ENCODE results near the gene VAMP7.
"Not testable (repeated sequence)": the region's sequence is repeated elsewhere in the genome, so short reads cannot be mapped to it uniquely, and the experiment has no call there.

Gene VAMP7

GRCh38 chrX:155959018-155959587 is 78.0 kb downstream of the VAMP7 start:
- peak overlapping the region; percentile 63 for H3K9ac ChIP-seq (ENCODE audit: low read depth, low read length)
- H3K4me1 ChIP-seq (ENCODE audit: control insufficient read depth, insufficient read depth, low read length): peaks cover 11% of the 10 kb centered on the region
- peak overlapping the region; percentile 57 for H3K4me3 ChIP-seq (ENCODE audit: low read depth, low read length)
- no peaks in the 10 kb centered on the region for H3K36me3 ChIP-seq (ENCODE audit: control insufficient read depth, insufficient read depth, low read length)
- peaks cover 41% of the 10 kb centered on the region for H3K9me3 ChIP-seq (ENCODE audit: control insufficient read depth, insufficient read depth, low read length)
- H3K27me3 ChIP-seq (ENCODE audit: control insufficient read depth, insufficient read depth, low read length): no peaks in the 10 kb centered on the region
- peak overlapping the region; percentile 8 for H3K27ac ChIP-seq (ENCODE audit: low read depth, low read length)

- H3K9ac ChIP-seq (ENCODE audit: low read depth, low read length): no peak overlapping the region
- no peak overlapping the region for H3K27ac ChIP-seq (ENCODE audit: low read depth, low read length)
- no peaks in the 10 kb centered on the region for H3K27me3 ChIP-seq (ENCODE audit: control insufficient read depth, insufficient read depth, low read length)
- H3K9me3 ChIP-seq (ENCODE audit: control insufficient read depth, insufficient read depth, low read length): peaks cover 48% of the 10 kb centered on the region
- H3K4me1 ChIP-seq (ENCODE audit: control insufficient read depth, insufficient read depth, low read length): peaks cover 11% of the 10 kb centered on the region
- H3K4me3 ChIP-seq (ENCODE audit: low read depth, low read length): no peak overlapping the region
- no peaks in the 10 kb centered on the region for H3K36me3 ChIP-seq (ENCODE audit: control insufficient read depth, insufficient read depth, low read length)
These were observed 81.8 kb downstream of the VAMP7 start for GRCh38 chrX:155962906-155963305.

- Histone ChIP-seq H3K4me1 (ENCODE audit: control insufficient read depth, insufficient read depth, low read length) (no peaks in the 10 kb centered on the region), H3K27ac (ENCODE audit: low read depth, low read length) (no peak overlapping the region), H3K27me3 (ENCODE audit: control insufficient read depth, insufficient read depth, low read length) (no peaks in the 10 kb centered on the region), H3K9me3 (ENCODE audit: control insufficient read depth, insufficient read depth, low read length) (peaks cover 53% of the 10 kb centered on the region), H3K9ac (ENCODE audit: low read depth, low read length) (no peak overlapping the region), H3K36me3 (ENCODE audit: control insufficient read depth, insufficient read depth, low read length) (no peaks in the 10 kb centered on the region), H3K4me3 (ENCODE audit: low read depth, low read length) (no peak overlapping the region)
These were observed 85.7 kb downstream of the VAMP7 start for GRCh38 chrX:155966876-155967275.

- Histone ChIP-seq H3K27ac (ENCODE audit: low read depth, low read length) (no peak overlapping the region), H3K36me3 (ENCODE audit: control insufficient read depth, insufficient read depth, low read length) (no peaks in the 10 kb centered on the region)
These were observed 86.6 kb downstream of the VAMP7 start for GRCh38 chrX:155967653-155968325.

GRCh38 chrX:155968326-155968661 is 87.1 kb downstream of the VAMP7 start:
- Histone ChIP-seq H3K27me3 (ENCODE audit: control insufficient read depth, insufficient read depth, low read length) (no peaks in the 10 kb centered on the region), H3K4me1 (ENCODE audit: control insufficient read depth, insufficient read depth, low read length) (no peaks in the 10 kb centered on the region), H3K4me3 (ENCODE audit: low read depth, low read length) (no peak overlapping the region), H3K9me3 (ENCODE audit: control insufficient read depth, insufficient read depth, low read length) (peaks cover 47% of the 10 kb centered on the region), H3K27ac (ENCODE audit: low read depth, low read length) (no peak overlapping the region), H3K9ac (ENCODE audit: low read depth, low read length) (no peak overlapping the region), H3K36me3 (ENCODE audit: control insufficient read depth, insufficient read depth, low read length) (no peaks in the 10 kb centered on the region)

More at GRCh38 chrX:155967653-155968325, 86.6 kb downstream of the VAMP7 start:
- H3K4me1 ChIP-seq (ENCODE audit: control insufficient read depth, insufficient read depth, low read length): no peaks in the 10 kb centered on the region
- no peaks in the 10 kb centered on the region for H3K27me3 ChIP-seq (ENCODE audit: control insufficient read depth, insufficient read depth, low read length)
- no peak overlapping the region for H3K4me3 ChIP-seq (ENCODE audit: low read depth, low read length)
- H3K9ac ChIP-seq (ENCODE audit: low read depth, low read length): no peak overlapping the region
- H3K9me3 ChIP-seq (ENCODE audit: control insufficient read depth, insufficient read depth, low read length): peaks cover 52% of the 10 kb centered on the region

- H3K4me1 ChIP-seq (ENCODE audit: control insufficient read depth, insufficient read depth, low read length): no peaks in the 10 kb centered on the region
- no peaks in the 10 kb centered on the region for H3K27me3 ChIP-seq (ENCODE audit: control insufficient read depth, insufficient read depth, low read length)
- no peak overlapping the region for H3K4me3 ChIP-seq (ENCODE audit: low read depth, low read length)
- H3K9me3 ChIP-seq (ENCODE audit: control insufficient read depth, insufficient read depth, low read length): peaks cover 44% of the 10 kb centered on the region
- no peaks in the 10 kb centered on the region for H3K36me3 ChIP-seq (ENCODE audit: control insufficient read depth, insufficient read depth, low read length)
- H3K27ac ChIP-seq (ENCODE audit: low read depth, low read length): no peak overlapping the region
- H3K9ac ChIP-seq (ENCODE audit: low read depth, low read length): no peak overlapping the region
These were observed 87.6 kb downstream of the VAMP7 start for GRCh38 chrX:155968791-155969190.

GRCh38 chrX:155971658-155972057 is 90.5 kb downstream of the VAMP7 start:
- not testable (repeated sequence) for H3K27ac ChIP-seq (ENCODE audit: low read depth, low read length); H3K27me3 ChIP-seq (ENCODE audit: control insufficient read depth, insufficient read depth, low read length); H3K9ac ChIP-seq (ENCODE audit: low read depth, low read length); H3K36me3 ChIP-seq (ENCODE audit: control insufficient read depth, insufficient read depth, low read length); H3K4me1 ChIP-seq (ENCODE audit: control insufficient read depth, insufficient read depth, low read length); H3K4me3 ChIP-seq (ENCODE audit: low read depth, low read length)
- H3K9me3 ChIP-seq (ENCODE audit: control insufficient read depth, insufficient read depth, low read length): peaks cover 39% of the 10 kb centered on the region

- H3K9me3 ChIP-seq (ENCODE audit: control insufficient read depth, insufficient read depth, low read length): peaks cover 37% of the 10 kb centered on the region
- not testable (repeated sequence) for H3K4me1 ChIP-seq (ENCODE audit: control insufficient read depth, insufficient read depth, low read length); H3K27me3 ChIP-seq (ENCODE audit: control insufficient read depth, insufficient read depth, low read length); H3K27ac ChIP-seq (ENCODE audit: low read depth, low read length); H3K4me3 ChIP-seq (ENCODE audit: low read depth, low read length); H3K9ac ChIP-seq (ENCODE audit: low read depth, low read length); H3K36me3 ChIP-seq (ENCODE audit: control insufficient read depth, insufficient read depth, low read length)
These were observed 91.1 kb downstream of the VAMP7 start for GRCh38 chrX:155972241-155972640.

GRCh38 chrX:155983326-155983725 is 102.2 kb downstream of the VAMP7 start:
- Histone ChIP-seq H3K27ac (ENCODE audit: low read depth, low read length) (no peak overlapping the region), H3K9me3 (ENCODE audit: control insufficient read depth, insufficient read depth, low read length) (peaks cover 71% of the 10 kb centered on the region), H3K4me1 (ENCODE audit: control insufficient read depth, insufficient read depth, low read length) (no peaks in the 10 kb centered on the region), H3K27me3 (ENCODE audit: control insufficient read depth, insufficient read depth, low read length) (no peaks in the 10 kb centered on the region), H3K9ac (ENCODE audit: low read depth, low read length) (no peak overlapping the region), H3K36me3 (ENCODE audit: control insufficient read depth, insufficient read depth, low read length) (no peaks in the 10 kb centered on the region), H3K4me3 (ENCODE audit: low read depth, low read length) (no peak overlapping the region)

GRCh38 chrX:155985208-155985607 is 104.1 kb downstream of the VAMP7 start:
- H3K9ac ChIP-seq (ENCODE audit: low read depth, low read length): no peak overlapping the region
- peaks cover 76% of the 10 kb centered on the region for H3K9me3 ChIP-seq (ENCODE audit: control insufficient read depth, insufficient read depth, low read length)
- H3K4me3 ChIP-seq (ENCODE audit: low read depth, low read length): no peak overlapping the region

GRCh38 chrX:155986995-155987394 is 105.8 kb downstream of the VAMP7 start:
- H3K9ac ChIP-seq (ENCODE audit: low read depth, low read length); H3K36me3 ChIP-seq (ENCODE audit: control insufficient read depth, insufficient read depth, low read length); H3K4me1 ChIP-seq (ENCODE audit: control insufficient read depth, insufficient read depth, low read length); H3K27ac ChIP-seq (ENCODE audit: low read depth, low read length); H3K4me3 ChIP-seq (ENCODE audit: low read depth, low read length); H3K27me3 ChIP-seq (ENCODE audit: control insufficient read depth, insufficient read depth, low read length): not testable (repeated sequence)
- peaks cover 79% of the 10 kb centered on the region for H3K9me3 ChIP-seq (ENCODE audit: control insufficient read depth, insufficient read depth, low read length)

More at GRCh38 chrX:155985208-155985607, 104.1 kb downstream of the VAMP7 start:
- H3K27me3 ChIP-seq (ENCODE audit: control insufficient read depth, insufficient read depth, low read length): no peaks in the 10 kb centered on the region
- H3K36me3 ChIP-seq (ENCODE audit: control insufficient read depth, insufficient read depth, low read length): no peaks in the 10 kb centered on the region
- no peaks in the 10 kb centered on the region for H3K4me1 ChIP-seq (ENCODE audit: control insufficient read depth, insufficient read depth, low read length)
- H3K27ac ChIP-seq (ENCODE audit: low read depth, low read length): no peak overlapping the region
